Stimulated activated CD8-positive, alpha-beta memory T cell treated with anti-CD3 and anti-CD28 coated beads, Interleukin-4, amount 100 ng/mL, for 48 hours (primary cell): ENCODE data around the gene AGER.
"Not testable (repeated sequence)": the region's sequence is repeated elsewhere in the genome, so short reads cannot be mapped to it uniquely, and the experiment has no call there.

Source experiments
- DNase-seq: peaks from one replicate; pipeline ENCODE4 v3.0.0-alpha.2; 2020

The AGER gene

GRCh38 chr6:32146687-32147086, 37.4 kb downstream of the AGER start:
- no peak for DNase-seq

DNA sequence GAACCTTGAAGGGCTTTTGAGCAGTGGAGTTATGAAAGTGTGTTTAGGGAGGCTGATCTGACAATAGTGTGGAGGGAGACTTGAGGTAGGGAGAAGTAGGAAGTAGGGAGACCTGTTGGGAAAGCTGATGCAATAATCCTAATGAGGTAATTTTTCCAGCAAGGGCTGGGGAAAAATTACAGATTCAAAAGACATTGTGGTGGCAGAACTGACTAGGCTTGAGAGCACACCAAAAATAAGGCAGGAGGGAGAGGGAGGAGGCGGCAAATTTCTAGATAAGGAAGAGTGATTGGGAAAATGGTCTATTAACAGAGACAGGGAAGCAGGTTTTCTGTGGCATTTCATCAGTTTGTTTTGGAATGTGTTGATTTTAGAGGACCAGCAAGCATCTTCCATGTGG, 37.8 kb downstream of the AGER start:
- no peak for DNase-seq

DNA sequence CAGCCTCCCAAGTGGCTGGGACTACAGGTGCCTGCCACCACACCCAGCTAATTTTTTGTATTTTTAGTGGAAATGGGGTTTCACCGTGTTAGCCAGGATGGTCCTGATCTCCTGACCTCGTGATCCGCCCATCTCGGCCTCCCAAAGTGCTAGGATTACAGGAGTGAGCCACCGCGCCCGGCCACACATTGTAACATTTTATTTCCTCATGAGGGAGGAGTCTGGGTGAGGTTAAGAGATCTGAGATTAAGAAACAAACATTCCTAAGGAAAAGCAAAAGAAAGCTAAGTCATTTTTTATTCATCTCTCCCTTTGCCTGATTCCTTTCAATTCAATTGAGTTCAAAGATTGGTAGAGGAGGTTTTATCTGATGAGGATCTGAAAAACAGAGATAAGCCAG, 39.8 kb downstream of the AGER start:
- not testable (repeated sequence) for DNase-seq

GRCh38 chr6:32140420-32141046, 43.5 kb downstream of the AGER start:
- DNase-seq, result no peak

DNA sequence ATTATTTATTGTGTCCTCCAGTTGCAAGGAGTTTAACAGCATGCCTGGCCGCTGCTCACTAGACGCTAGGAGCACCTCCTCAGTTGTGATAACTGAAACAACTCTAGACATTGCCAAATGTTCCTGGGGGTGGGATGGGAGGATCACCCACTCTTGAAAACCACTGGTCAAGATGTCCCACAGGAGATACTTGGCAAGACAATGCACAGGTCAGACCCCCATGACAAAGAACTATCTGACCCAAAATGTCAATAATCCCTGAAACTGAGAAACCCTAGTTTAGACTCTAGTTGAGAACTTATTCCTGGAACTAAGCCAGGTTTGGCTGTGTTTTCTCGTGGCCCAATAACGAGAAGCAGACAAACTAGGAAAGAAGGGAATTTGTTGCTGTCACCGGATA, 44.5 kb downstream of the AGER start:
- DNase-seq, result no peak

DNA sequence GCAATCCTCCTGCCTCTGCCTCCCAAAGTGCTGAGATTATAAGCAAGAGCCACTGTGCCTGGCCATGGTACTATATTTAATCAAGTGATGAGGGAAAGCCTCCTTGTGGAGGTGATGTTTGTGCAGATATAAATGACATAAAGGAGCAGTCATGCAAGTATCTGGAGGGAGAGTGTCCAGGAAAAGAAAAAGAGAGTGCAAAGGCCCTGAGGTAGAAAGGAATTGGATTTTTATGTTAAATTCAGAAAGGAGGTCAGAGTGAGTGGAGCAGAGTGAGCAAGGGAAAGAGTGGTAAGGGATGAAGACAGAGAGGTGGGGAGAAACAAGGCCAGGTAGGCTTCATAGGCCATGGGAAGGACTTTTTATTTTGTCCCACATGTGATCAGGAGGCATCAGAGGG, 46.6 kb downstream of the AGER start:
- DNase-seq, result no peak

DNA sequence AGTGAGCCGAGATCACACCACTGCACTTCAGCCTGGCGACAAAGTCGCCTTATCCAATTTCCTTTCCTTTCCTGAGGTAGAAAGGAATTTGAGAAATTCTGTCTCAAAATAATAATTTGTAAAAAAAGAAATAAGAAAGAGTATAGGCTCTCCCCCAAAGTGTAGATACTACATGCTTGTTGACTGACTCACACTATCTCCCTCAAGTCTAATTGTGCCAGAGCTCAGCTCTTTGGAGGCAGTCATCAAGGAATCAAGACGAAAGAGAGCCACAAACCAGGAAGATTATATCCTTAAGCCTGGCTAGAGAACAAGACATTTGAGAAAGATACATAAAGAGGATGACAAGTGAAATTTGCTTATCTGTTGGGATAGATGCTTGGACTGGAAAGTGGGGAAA, 50.3 kb downstream of the AGER start:
- DNase-seq, result no peak

GRCh38 chr6:32132110-32132509, 51.9 kb downstream of the AGER start:
- no peak for DNase-seq

- DNase-seq, result no peak
Measured at GRCh38 chr6:32131439-32131948, 52.6 kb downstream of the AGER start.
